Stimulated activated naive CD8-positive, alpha-beta T cell treated with anti-CD3 and anti-CD28 coated beads, Interleukin-15, Interleukin-2, amounts not matched to agents 100 U/mL and 50 U/mL, for 24 hours (primary cell): ENCODE results near the gene HDAC11.
"Not testable (repeated sequence)": the region's sequence is repeated elsewhere in the genome, so short reads cannot be mapped to it uniquely, and the experiment has no call there.

Source experiments
- ATAC-seq: fragments of 150-1000 bp; cut with Tn5 transposase; one replicate; pipeline ENCODE4 v1.10.0; 2021
- DNase-seq: peaks from one replicate; pipeline ENCODE4 v3.0.0; 2021

HDAC11 gene

DNA sequence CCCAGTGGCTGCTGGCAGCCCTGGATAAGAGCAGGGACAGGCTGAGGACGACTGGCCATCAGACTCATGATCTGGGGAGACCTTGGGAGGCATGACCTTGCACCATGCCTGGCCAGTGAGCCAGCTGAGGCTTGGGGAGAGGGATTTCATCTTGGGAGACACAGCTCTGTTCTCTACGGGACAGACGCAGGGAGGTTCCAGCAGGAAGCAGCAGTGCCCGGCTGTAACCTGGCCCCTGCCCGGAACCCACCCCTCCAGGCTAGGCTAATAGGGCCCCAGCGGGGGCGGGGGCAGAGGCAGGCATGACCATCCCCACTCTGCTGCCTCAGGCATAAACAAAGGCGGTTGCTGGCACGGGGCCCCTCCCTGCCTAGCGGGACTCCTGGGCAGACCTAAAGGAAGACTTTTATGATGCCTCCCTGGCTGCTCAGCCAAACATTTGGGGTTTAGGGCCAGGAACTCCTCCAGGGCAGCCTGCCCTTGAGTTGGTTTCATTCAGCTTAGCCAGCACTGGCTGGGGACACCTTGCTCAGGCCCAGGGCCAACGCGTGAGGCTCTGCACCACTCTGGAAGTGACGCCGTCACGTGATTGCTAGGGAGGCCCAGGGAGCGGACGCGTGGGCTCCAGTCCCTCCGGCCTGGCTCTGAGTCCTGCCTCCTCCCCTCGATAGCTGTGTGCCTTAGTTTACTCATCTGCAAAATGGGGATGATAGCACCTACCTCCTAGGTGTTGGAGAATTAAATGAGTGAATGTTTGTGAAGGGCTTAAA lies 27.6 kb downstream of the HDAC11 start:
- DNase-seq, result no peak
- ATAC-seq, result no peak

DNA sequence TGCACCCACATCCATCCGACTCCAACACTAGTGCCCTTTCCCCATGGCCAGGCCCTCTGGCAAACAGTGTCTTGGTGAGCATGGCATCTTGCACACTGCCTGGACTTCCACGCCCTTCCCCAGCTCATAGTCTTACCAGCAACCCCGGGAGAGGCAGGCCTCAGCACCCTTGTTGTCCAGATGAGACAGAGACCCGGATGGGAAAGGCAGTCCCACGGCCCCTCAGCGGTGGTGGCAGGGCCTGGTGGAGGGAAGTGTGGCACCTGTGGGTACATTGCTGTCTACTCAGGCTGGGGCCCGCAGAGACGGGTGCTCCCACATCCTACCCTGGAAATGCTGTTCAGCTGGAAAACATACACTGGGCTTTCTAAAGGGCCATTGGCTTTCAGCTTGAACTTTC lies 28.4 kb downstream of the HDAC11 start:
- DNase-seq, result no peak
- no peak for ATAC-seq

DNA sequence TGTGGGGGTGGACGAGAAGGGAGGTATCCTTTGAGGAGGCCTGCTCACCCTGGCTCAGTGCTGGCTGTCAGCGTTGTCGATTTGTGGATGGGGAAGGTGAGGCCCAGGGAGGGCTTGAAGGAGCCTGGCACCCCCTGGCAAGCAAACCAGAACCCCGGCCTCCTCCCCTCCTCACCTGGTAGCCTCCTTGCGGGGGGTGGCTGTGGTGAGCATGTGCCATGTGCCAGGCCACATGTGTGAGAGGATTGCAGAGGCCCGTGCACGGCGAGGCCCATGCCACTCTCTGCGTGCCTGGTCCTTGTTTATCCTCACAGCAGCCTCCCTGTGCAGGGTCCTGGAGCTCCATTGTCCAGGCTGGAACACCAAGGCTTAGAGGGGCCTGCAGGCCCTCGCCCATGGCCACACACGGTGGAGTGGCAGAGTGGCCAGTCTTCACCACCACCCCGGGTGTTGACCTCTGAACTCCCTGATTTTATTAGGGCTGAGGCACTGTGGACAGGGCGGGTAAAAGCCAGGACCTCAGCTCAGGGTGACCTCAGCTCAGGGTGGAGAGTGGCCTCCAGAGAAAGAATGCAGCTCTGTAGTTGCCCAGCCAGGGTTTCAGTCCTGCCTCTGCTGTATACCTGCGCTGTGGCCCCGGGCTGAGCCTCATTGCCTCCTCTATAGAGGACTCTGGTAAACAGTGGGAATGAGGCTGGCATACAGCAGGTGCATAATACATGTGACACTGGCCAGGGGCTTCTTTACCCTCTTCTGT lies 29.1 kb downstream of the HDAC11 start:
- no peak for ATAC-seq
- DNase-seq, result no peak

DNA sequence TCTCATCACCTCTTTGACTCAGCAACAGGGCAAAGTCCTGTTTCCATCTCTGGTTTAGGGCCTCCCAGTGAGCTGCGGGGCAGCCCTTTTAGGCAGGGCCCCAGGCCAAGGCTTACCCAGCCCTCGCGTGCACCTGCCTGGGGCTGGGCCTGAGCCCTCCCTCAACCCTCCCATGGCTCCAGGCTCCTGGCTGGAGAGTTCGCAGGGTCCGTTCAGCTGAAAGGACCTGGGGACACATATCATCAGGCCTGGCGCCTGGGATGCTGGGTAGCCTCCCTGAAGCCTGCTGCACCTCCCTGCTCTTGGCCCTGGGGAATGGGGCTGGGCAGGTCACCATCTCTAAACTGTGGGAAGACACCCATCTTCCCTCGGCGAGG lies 29.7 kb downstream of the HDAC11 start:
- no peak for DNase-seq
- ATAC-seq, result no peak

DNA sequence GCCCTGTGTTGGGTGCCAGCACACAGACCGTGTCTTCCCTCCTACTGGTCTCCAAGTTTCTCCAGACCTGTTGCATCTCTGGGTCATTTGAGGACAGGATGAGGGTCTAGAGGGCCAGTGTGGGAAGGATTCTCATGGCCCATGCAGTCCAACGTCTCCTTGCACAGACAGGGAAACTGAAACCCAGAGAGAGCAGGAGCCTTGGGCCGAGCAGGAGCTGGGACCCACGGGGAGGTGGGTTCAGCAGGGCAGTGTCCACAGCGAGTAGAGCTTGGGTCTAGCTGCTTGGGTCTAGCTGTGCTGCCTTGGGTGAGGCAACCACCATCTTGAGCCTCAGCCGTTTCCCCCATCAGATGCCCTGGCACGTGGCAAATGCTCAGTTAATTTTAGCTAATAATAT lies 32.3 kb downstream of the HDAC11 start:
- ATAC-seq (no peak), DNase-seq (no peak)

DNA sequence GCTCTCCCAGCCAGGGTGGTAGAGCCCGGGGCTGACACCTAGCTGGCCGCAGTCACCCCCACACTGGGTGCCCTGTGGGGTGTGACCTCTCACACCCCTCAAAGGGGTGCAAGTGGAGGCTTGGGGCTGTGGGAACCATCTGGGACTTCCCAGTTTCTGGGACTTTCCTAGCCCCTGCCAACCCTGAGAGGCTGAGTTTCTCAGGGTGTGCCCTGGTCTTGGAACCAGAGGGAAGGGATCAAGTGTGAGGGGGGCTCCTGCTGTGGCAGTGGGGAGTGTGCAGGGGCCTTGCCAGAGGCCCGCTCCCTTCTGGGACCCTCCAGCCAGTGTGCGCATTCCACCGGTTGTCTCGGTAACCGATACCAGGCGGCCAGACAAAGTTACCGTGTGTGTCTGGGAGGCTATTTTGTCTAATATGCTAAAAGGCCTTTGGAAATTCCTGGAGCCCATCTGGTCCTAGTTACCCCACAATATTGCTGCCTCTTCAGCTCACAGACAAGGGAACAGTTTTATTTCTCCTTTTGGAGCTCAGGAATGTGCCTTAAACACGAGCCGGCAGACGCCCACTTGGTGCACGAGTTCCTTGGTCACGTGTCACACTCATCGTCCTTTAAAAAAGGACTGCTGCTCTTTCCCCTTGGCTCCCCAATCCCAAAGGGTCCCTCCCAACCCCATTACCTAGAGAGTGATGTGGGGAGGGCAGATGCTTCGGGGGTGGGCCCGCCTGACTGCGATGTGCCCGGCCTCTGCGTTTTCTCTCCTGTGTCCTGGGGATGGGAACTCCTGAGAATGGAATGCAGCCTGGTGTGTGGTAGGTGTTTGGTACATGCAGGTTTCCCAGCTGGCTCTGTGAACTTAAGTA lies 33.2 kb downstream of the HDAC11 start:
- ATAC-seq, result no peak
- no peak for DNase-seq

DNA sequence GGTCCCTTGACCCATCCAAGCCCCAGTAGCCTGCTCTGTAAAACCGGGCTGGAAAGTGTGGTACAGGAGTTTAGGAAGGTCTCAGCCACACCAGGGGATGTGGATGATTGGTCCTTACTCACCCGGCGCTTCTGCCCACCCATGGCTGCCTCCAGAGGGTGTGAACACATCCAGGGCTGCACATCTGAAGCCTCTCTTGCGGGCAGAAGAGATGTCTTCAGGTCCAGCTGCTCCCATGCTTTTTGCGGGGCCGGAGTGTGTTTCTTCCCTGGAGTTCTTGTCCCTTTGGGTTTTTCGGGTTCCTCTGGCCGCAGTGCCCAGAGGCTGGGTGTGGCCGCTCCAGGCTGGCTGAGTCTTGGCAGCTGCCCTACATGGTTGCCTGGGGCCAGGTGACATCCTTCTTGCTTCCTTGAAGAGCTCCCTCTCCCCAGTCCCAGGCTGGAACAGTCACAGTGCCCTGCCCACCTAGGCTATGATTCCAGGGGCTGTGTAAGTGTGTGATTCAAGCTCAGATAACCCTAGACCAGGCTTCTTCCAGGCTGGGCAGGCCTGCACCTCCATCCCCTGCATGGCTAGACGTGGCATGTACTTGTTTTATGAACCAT lies 33.9 kb downstream of the HDAC11 start:
- DNase-seq (no peak), ATAC-seq (no peak)

DNA sequence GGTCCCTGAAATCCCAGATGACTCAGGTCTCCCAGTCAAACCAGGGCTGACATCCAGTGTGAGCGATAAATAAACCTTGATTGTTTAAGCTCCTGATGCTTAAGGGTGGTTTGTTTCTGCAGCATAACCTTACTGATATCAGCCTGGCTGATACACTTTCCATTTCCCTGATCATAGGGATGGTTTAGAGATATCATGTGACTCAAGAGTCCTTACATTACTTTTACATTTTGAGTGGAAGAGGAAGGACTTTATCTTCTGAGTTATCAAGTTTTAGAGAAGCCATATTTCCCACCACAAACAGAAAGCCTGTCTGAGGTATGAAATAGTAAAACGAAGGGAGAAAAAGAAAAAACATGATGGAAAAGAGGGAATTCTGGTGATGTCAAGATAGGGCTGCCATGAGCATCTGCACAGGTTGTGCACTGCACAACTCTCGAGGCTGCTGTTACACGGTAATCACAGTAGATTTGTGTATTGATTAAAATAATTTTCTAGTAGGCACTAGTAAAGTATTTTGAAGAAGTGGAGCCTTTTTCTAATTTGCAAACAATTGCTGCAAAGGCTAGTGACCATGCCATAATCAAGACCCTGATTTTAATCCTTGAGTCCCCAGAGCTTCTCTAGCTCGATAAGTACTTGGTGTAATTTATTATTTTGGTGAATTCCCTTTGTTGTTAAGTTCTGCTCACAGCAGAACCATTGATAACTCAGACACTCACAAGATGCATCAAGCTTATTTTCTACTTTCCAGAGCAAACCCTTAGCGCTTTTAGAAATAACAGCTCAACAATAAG lies 34.7 kb downstream of the HDAC11 start:
- ATAC-seq, result no peak
- no peak for DNase-seq

DNA sequence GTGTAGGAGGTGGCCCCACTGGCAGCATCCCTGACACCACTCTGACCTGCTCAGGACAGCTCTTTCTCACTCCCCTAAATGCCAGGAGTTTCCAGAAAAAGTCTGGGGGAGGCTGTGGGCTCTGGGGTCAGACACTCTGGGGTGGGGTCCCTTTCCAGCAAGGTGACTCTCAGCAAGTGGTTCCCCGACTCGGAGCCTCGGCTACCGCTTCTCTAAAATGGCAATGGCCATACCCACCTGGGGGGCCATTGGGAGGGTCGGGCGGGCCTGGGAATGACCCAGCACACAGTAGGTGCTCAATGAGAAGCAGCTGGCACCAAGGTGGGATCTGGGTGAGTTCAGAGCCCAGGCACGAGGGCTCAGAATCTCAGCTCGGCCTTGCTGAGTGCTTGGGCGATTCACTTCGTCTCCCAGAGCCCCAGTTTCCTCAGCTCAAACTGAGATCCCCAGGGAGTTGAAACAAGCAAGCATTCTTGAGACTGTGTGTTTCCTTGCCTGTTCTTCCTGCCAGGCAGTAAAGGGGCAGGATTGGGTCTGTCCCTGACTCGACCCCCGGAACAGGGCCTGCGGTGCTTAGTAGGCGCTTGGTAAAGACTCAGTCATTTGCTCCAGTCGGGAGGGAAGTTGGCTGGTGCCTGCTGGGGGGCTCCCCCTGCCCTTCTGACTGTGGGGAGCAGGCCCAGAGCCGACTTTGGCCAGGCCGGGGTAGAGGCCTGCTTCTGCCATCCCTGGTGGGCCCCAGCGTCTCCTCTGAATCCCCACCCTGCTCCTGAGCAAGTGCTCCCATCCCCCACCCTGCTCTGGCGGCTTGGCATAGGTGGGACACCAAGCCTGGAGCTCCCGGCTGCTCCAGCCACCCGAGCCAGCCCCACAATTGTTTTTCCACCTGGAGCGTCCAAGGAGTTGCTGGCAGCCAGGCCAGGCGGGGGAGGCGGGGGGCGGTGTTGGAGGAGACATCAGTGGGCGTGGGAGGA lies 36.0 kb downstream of the HDAC11 start:
- DNase-seq (no peak), ATAC-seq (no peak)

DNA sequence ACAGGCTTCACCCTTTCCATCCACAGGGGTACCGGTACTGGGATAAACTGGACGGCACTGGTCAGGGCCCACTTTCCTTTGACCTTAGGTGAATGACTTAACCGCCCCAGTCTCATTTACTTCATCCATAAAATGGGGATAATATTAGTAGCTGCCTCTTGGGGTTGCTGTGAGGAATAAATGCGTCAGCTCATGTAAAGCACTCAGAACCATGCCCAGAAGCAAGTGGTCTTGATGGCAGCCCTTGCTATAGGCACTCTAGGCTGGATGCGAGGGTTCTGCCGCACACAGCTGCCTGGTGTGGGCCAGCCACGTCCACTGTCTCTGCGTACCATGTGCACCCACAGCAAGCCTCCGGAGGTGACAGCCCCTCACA lies 36.6 kb downstream of the HDAC11 start:
- no peak for ATAC-seq
- no peak for DNase-seq

DNA sequence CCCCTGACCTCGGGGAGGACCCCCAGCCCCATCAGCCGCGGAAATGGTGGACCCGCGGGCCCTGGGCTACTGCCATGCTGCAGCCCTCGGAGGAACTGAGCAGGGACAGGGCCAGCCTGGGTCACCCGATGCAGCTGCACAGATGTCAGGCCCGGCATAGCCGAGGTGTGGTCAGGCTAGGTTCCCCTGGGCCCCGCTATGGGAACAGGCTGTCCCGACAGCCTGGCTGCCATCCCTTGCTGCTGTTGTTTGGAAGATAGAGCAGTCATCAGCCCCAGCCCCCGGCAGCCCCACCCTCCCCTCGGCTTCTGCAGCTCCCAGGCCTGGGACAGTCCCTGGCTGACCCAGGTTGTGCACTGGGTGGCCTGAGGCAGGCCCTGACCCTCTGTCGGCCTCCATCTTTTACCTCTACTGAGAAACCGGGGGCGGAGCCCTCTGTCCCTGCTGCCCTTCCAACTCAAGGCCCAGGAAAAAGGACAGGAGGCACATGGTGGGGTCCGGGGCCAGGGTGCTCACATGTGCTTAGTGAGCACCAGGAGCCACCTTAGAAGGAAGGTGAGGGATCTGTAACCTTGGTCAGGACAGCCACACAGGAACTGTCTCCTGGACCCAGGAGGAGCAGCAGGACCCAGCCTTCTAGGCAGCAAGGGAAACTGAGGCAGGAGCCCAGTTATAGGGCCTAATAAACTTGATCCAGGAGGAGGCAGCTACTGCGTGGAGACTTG lies 37.3 kb downstream of the HDAC11 start:
- DNase-seq (no peak), ATAC-seq (no peak)

DNA sequence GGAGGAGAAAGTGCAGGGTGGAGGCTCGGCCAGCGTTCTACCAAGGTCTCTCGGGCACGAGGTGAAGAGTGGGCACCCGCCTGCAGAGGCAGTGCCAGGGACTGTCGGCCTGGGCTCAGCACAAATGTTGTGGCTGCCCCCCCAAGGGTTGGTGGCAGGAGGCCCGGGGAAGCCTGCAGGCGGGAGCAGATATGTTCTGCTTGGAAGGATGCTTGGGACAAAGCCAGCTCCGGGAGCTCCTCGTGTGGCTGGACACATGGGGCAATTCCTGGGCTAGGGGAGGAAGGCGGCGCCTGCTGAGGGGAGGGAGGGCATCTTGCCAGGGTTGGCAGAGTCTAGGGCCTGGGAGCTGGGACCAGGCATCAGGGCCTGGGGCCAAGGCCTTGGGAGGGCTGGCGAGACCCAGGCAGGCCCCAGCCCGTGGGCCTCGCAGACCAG lies 38.4 kb downstream of the HDAC11 start:
- ATAC-seq, result no peak
- no peak for DNase-seq

DNA sequence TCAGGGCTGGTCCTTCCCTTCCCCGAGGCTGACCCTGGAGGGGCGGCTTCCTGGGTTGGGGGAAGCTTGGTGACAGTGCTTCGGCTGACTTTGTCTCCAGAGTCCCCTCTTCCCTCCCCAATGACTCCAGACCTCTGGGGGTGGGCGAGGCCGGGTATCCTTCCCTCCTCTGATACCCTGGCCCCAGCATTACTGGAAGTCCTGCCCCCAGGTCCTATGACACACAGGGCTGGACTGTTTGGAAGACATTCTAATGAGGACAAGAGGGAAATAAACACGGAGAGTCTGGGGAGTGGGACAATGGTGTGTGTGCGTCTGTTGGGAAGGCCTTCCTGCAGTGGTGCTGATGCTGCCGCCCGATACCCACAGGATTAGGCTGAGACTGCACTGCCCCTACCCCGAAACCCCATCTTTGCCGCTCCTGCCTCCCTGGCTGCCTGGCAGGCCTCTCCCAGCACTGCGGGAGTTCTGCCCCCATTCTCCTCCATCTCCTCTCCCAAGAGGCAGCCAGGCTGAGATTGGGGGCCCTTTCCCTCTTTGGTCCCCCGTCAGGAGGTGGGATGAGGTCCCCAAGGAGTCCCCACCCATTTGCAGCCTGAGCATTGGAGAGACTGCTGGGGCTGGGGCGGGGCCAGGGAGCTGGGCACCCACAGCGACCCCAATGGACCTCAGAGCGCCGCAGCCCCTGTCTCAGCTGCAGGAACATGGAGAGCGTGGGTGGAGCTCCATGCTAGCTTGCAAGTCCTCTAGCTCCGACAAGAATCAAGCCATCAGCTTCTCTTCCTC lies 39.1 kb downstream of the HDAC11 start:
- DNase-seq, result no peak
- no peak for ATAC-seq

DNA sequence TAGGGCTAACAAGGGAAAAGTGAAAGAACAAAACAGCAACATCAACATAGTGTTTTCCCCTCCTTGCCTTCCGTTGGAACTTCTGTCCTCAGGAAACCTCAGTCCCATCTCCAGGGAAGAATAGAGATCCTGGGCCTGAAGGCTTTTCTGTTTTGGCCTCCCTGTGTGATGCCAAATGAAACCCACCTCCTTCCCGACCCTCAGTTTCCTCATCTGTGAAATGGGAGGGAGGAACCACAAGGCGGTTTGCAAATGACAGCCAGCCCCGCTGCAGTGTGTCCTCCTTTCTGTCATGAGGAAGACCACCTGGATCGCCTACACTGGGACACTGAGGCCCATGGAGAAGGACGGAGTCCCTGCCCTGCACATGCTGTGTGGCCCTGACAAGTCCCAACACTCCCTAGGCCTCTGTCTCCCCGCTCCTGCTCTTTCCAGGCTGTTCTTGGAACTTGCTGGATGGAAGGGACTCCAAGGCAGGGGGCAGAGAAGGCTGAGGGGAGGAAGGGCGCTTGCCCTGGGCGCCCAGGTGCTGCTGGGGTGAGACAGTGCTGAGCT lies 40.3 kb downstream of the HDAC11 start:
- ATAC-seq (no peak), DNase-seq (no peak)

DNA sequence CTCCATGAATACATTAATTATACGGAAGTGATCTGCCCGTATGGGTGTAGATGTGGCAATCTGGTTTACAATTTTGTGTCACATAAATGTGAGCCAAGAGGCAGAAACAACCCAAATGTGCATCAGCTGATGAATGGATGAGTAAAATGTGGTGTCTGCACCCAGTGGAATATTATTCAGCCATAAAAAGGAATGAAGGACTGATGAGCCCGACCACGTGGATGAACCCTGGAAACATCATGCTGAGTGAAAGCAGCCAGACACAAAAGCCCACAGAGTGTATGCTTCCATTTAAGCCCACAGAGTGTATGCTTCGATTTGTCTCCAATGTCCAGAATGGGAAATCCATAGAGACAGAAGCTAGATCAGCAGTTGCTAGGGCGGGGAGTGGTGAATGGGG lies 41.2 kb downstream of the HDAC11 start:
- no peak for ATAC-seq

DNA sequence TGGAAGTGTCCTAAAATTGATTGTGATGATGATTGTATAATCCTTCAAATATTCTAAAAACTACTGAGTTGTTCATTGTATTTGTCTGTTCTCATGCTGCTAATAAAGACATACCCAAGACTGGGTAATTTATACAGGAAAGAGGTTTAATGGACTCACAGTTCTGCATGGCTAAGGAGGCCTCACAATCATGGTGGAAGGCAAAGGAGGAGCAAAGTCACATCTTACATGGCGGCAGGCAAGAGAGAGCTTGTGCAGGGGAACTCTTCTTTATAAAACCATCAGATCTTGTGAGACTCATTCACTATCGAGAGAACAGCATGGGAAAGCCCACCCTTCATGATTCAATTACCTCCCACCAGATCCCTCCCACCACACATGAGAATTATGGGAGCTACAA lies 41.6 kb downstream of the HDAC11 start:
- ATAC-seq, DNase-seq: not testable (repeated sequence)

More for the DNA sequence above, 41.2 kb downstream of the HDAC11 start:
- no peak for DNase-seq

DNA sequence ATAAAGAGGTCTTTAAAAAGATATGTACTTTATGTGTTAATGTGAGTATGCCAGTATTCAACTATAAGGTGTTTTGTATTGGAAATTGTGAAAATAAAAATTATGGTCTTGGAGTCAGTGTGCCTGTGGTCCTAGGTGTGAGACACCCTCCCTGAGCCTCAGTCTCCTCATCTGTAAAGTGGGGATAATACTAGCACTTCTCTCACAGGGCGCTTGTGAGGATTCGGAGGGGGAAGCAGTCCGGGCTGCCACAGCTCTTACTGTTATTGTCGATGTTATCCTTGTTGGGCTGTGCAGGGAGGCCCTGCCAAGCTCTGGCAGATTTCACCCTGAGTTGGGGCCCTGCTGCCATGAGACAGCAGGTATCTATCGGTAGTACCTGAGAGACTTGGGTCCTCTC lies 42.1 kb downstream of the HDAC11 start:
- ATAC-seq (no peak), DNase-seq (no peak)

DNA sequence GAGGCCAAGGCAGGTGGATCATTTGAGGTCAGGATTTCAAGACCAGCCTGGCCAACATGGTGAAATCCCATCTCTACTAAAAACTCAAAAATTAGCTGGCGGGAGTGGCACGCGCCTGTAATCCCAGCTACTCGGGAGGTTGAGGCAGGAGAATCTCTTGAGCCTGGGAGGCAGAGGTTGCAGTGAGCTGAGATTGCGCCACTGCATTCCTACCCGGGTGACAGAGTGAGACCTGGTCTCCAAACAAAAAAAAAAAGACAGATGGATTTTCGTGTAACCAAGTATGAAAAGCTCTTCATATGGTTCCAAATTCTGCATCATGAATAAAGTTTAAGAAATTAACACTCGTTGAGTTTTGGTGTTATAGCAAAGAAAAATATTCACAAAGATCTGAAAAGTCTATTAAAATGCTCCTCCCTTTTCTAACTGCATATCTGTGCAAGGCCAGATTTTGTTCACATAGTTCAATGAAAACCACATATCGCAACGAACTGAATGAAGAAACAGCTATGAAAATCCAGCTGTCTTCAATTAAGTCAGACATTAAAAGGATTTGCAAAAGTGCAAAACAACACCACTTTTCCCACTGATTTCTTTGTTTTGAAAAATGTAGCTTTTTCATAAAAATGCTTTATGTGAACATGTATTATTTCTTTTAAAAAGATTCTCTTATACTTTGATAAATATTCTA lies 45.0 kb downstream of the HDAC11 start:
- DNase-seq (no peak), ATAC-seq (no peak)
